Liver (tissue), 9 donors: Measurements from ENCODE around the gene COL27A1. TPM values are rescaled to one million over a fixed set of nuclear protein-coding genes. Genes with fewer than 3 reads are reported as not detected.

ENCODE experiments used
- DNase-seq: peaks from one replicate; pipeline ENCODE4 v3.0.0-alpha.2; 2017; ENCODE audit warnings: low spot score
- H3K27ac ChIP-seq, 2 donors: one replicate each; pipeline ENCODE4 v1.7.0; 2013; ENCODE audit warnings: inconsistent platforms in 2 of 2, low read length in 2 of 2, control low read depth in 1 of 2, low read depth in 1 of 2, mild to moderate bottlenecking in 1 of 2
- H3K27me3 ChIP-seq, 4 donors: one replicate each; pipeline versions ENCODE4 v1.6.1 to v1.7.0; 2013; ENCODE audit warnings: low read length in 3 of 4, inconsistent platforms in 1 of 4, mild to moderate bottlenecking in 1 of 4, moderate library complexity in 1 of 4; ENCODE audit not compliant: control insufficient read depth in 4 of 4, insufficient read depth in 4 of 4
- H3K36me3 ChIP-seq, 4 donors: one replicate each; pipeline versions ENCODE4 v1.6.1 to v1.7.0; 2013; ENCODE audit warnings: low read length in 3 of 4, mild to moderate bottlenecking in 3 of 4, low read depth in 1 of 4, moderate library complexity in 1 of 4; ENCODE audit not compliant: control insufficient read depth in 4 of 4, insufficient read depth in 3 of 4
- H3K4me1 ChIP-seq, 4 donors: one replicate each; pipeline versions ENCODE4 v1.6.1 to v1.7.0; 2013; ENCODE audit warnings: low read length in 3 of 4, mild to moderate bottlenecking in 3 of 4, moderate library complexity in 1 of 4; ENCODE audit not compliant: control insufficient read depth in 4 of 4, insufficient read depth in 4 of 4
- H3K4me3 ChIP-seq, 3 donors: one replicate each; pipeline versions ENCODE4 v1.6.1 to v1.7.0; 2013; ENCODE audit warnings: low read length in 3 of 3, control low read depth in 1 of 3, low read depth in 1 of 3, mild to moderate bottlenecking in 1 of 3
- H3K9ac ChIP-seq, 2 donors: one replicate each; pipeline ENCODE4 v1.7.0; 2013; ENCODE audit warnings: low read length in 2 of 2, mild to moderate bottlenecking in 2 of 2, moderate library complexity in 2 of 2, control low read depth in 1 of 2, low read depth in 1 of 2
- H3K9me3 ChIP-seq, 4 donors: one replicate each; pipeline versions ENCODE4 v1.6.1 to v1.7.0; 2013; ENCODE audit warnings: low read length in 3 of 4; ENCODE audit not compliant: control insufficient read depth in 4 of 4
- CTCF ChIP-seq: fragments of 150-350 bp; IDR thresholded peaks from 2 replicates; pipeline ENCODE4 v1.5.1; 2017; ENCODE audit warnings: improper control_type of control experiment, low read depth, low read length; ENCODE audit not compliant: missing input control
- FOXA2 ChIP-seq: IDR thresholded peaks from 2 replicates; pipeline ENCODE4 v1.6.1; 2016; ENCODE audit warnings: antibody characterized with exemption
- HNF4A ChIP-seq, 2 donors: conservative IDR thresholded peaks; 2 replicates each; pipeline ENCODE4 v1.6.1; 2016; ENCODE audit warnings: antibody characterized with exemption in 2 of 2, mild to moderate bottlenecking in 2 of 2
- HNF4G ChIP-seq: IDR thresholded peaks from 2 replicates; pipeline ENCODE4 v1.6.1; 2016; ENCODE audit warnings: antibody characterized with exemption
- MAX ChIP-seq: IDR thresholded peaks from 2 replicates; pipeline ENCODE4 v1.6.1; 2016; ENCODE audit warnings: antibody characterized with exemption
- RAD21 ChIP-seq, 2 donors: IDR thresholded peaks; 2 replicates each; pipeline ENCODE4 v1.6.1; 2016; ENCODE audit warnings: antibody characterized with exemption in 2 of 2, mild to moderate bottlenecking in 2 of 2
- REST ChIP-seq: IDR thresholded peaks from 2 replicates; pipeline ENCODE4 v1.6.1; 2016; ENCODE audit warnings: antibody characterized with exemption, mild to moderate bottlenecking
- TAF1 ChIP-seq: conservative IDR thresholded peaks from 2 replicates; pipeline ENCODE4 v1.6.1; 2016; ENCODE audit warnings: antibody characterized with exemption, mild to moderate bottlenecking
- YY1 ChIP-seq: IDR thresholded peaks from 2 replicates; pipeline ENCODE4 v1.6.1; 2016; ENCODE audit warnings: antibody characterized with exemption, mild to moderate bottlenecking
- WGBS: extraction: QIAGEN DNeasy Blood & Tissue Kit; methylation state at CpG from one replicate; pipeline ENCODE4 v1.1.7; 2013; 5-methylcytosine and 5-hydroxymethylcytosine counted together
- polyA plus RNA-seq, 2 donors: library from polyadenylated mRNA; stranded (reverse) in 1 of 2; unstranded in 1 of 2; fragments of 200-250 nt in 1 of 2; fragments of >200 nt in 1 of 2; fragmentation: Nextera tagmentation in 1 of 2; extraction: Ambion mirVana in 1 of 2; gene quantifications; one replicate each; pipeline versions ENCODE4 v1.2.1 to v1.2.3, GENCODE V29; 2013 to 2015
- total RNA-seq, 2 donors: library from RNA; depleted of rRNA; stranded (reverse); fragments of >200 nt; gene quantifications; one replicate each; pipeline ENCODE4 v1.2.3, GENCODE V29; 2014
- donor health status: healthy.
- donor health status: healthy.
- donor health status: healthy.
- donor health status: healthy.
- donor health status: healthy.

COL27A1 gene
- total and polyA plus RNA-seq, 4 donors, result 7.0 to 20.4 (median 12.0) TPM

- H3K27ac ChIP-seq, result no peak overlapping the region
- no peak for DNase-seq
- no peaks in the 10 kb centered on the region for H3K27me3 ChIP-seq
- 83% methylated on average over 8 of the region's 8 CpGs for WGBS
- peaks cover 0 to 5% (median 3%) of the 10 kb centered on the region in 4 donors for H3K36me3 ChIP-seq
- no peak overlapping the region for H3K4me3 ChIP-seq
- no peak for TF ChIP-seq TAF1
- TF ChIP-seq REST, result no peak
- TF ChIP-seq HNF4A (conservative IDR thresholded peaks at IDR 0.05), result no peak
- no peak for TF ChIP-seq RAD21 (IDR thresholded peaks at IDR 0.05)
- no peak for TF ChIP-seq CTCF
- no peak for TF ChIP-seq MAX
- H3K4me1 ChIP-seq, result peaks cover 2 to 6% (median 4%) of the 10 kb centered on the region in 4 donors
- H3K9ac ChIP-seq, result no peak overlapping the region
- H3K9me3 ChIP-seq, result no peaks in the 10 kb centered on the region
Measured at GRCh38 chr9:114220061-114220541, 64.8 kb downstream of the COL27A1 start.

- Histone ChIP-seq H3K9ac (no peak overlapping the region), H3K36me3 (peaks cover 0 to 5% (median 3%) of the 10 kb centered on the region in 4 donors)
Measured at GRCh38 chr9:114221706-114222465, 66.5 kb downstream of the COL27A1 start.

More at GRCh38 chr9:114221706-114222465, 66.5 kb downstream of the COL27A1 start:
- 89% methylated on average over 10 of the region's 10 CpGs for WGBS
- DNase-seq, result no peak
- no peak for TF ChIP-seq MAX
- no peak for TF ChIP-seq YY1
- TF ChIP-seq FOXA2, result no peak
- no peak for TF ChIP-seq HNF4G
- H3K9me3 ChIP-seq, result no peaks in the 10 kb centered on the region
- H3K4me1 ChIP-seq, result peaks cover 2 to 6% (median 4%) of the 10 kb centered on the region in 4 donors
- no peak overlapping the region for H3K27ac ChIP-seq
- no peaks in the 10 kb centered on the region for H3K27me3 ChIP-seq
- no peak overlapping the region for H3K4me3 ChIP-seq
